DMS53 treated with DMSO at 0.1 percent for 48 hours (cell line): ENCODE results near the gene SPRN.
A peak's percentile ranks its signal among the peaks of the same experiment; 100 is the strongest.
"Not testable (repeated sequence)": the region's sequence is repeated elsewhere in the genome, so short reads cannot be mapped to it uniquely, and the experiment has no call there.

Source experiments
- DNase-seq: peaks from one replicate; lab custom pipeline; 2025; ENCODE audit not compliant: unreplicated experiment; lab: John Stamatoyannopoulos, UW

Gene SPRN

DNA sequence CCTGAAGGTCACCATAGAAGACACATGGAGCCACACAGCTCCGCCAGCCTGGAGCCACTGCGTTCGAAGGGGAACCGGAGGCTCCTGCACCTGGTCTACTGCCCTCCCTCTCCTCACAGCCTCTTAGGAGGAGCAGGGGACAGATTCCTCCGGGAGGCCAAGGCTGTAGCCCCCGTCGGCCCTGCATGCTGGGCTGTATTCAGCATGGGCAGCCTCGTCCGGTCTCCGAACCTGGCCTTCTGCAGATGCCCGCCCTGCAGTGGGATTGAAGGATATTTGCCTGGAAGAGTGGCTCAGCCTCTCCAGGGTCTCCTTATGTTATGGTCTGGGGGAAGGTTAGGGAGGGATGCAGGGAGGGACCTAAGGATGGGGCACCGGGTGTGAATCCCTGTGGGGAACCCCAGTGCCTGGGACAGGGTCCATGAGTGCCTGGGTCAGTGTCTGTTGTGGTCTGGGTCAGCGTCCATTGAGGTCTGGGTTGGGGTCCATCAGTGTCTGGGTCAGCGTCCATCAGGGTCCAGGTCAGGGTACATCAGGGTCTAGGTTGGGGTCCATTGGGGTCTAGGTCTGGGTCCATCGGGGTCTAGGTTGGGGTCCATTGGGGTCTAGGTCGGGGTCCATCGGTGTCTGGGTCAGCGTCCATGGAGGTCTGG lies 16.3 kb upstream of the SPRN start:
- no peak for DNase-seq

DNA sequence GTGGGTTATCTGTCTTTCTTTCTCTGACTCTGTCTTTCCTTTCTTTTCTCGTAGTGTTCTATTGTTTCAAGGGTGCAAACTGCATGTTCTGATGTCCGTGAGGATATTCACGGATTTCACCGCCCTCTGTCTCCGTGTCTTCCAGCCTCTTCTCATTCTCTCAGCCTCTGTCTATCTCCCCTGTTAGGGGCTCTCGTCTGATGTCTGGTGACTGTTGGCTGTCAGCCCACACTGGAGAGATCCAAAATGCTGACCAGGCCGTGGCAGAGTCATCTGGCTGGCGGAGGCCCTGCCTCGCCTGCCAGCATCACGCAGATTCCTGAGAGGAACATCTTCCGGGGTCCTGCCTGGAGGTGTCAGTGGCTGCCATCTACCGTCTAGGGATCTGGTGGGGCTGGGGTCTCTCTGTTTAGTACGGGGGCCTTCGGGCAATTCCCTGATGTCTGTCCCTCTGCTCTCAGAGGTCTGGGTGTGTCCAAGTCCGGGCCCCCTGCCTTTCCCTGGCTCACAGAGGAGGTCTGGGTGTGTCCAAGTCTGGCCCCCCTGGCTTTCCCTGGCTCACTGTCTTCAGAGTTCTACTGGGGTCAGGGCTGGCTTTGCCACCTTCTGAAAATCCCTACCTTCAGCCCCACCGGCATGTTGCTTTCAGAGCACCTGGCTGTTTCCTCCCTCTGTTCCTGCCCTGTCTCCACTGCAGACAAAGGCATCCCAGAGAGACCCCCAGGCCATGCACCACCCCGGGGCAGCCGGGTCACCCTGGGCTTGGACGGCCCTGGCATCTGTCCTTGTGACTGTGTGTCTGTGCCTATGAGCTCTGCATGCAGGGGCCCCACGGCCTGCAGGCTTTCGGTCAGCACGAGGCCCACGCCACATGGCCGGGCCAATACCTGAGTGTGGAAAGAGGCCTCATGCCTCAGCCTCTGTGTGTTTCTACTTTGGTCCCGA lies 15.4 kb upstream of the SPRN start:
- DNase-seq: no peak

DNA sequence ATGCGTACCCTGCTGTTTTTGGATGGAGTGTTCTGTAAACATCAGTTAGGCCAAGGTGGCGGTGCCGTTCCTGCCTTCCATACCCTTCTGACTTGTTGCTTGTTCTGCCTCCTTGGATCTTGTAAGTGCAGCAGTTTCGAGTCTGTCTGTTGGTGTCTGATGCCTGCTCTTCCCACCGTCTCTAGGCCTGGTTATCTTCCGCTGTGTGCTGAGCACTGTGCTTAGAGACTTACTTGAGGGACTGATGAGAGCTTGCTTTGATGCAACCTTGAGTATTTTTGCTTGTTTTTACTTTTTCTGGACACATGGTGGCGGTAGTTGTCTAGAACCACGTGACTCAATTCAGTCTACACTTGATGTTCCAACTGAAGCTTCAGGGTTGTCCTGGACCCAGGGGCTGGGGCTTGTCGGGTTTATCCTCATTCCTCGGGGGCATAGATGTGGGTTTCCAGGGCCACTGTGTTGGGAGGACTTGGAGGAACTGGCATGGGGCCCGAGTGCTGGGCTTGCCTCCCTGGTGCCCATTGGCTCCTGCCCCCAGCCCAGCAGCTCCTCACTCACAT lies 14.4 kb upstream of the SPRN start:
- DNase-seq: peak; percentile 8

DNA sequence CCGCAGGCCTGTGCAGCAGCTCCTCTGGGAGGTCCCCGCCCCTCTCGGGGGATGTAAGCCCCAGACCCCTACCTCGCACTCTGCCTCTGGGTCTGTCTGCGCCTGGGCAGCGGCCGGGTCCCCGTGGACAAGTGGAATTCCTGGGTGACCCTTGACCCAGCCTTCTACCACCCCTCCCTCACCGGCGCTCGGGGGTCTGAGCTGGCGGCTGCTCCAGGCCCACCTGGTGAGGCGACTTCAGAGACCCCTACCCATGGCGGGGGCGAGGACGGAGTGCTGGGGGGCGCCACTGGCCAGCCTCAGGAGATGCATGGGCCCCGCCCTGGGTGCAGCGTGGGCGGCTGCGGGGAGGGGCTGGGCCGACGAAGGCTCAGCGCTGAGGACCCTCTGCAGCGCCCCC lies 8.4 kb upstream of the SPRN start:
- not testable (repeated sequence) for DNase-seq

DNA sequence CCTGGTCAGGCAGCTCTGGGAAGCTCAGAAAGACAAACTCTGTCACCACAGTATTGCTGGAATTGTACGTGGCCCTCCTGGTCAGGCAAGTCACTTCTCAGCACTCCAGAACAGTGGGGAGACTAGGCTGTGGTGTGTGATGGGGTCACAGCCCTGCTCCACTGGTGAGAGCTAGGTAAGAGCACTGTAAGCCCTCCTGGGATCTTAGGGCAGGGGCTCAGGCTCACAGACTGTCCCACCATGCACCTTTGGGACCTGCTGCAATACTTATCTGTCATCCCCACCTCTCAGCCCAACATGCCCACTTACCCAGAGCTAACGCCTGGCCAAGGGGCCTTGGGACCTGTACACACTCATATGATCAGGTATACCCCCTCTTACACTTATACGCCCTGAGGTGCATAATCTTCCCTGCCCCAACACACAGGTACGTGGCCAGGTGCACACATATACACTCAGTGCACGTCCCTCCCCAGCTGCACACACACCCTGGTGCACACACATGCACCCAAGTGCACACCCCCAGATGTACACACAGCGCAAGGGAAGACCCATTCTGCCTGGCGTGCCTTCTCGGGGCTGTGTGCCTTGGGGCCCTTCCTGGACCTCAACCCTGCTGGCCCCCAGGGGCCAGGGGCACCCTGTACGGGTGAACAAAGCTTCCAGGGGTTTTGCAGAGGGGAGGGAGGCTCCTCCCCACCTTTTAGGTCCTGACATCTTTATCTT lies 7.6 kb upstream of the SPRN start:
- DNase-seq: not testable (repeated sequence)

DNA sequence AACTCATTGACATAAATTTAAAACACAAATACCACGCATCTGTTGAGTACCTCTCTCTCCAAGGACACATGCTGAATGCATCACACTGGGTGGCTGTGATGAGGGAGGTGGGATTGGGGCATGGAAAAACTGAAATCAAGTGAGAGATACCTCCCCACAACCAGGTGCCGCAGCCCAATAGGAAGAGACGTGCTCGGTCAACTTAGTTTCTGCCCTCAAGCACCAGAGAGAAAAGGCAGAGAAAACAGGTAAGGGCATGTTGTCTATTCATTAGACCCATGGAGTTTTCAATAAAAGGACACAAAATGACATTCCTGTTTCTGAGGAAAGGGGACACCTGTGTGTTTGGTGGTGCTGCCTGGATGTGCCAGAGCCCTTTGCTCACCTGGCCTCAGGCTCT lies 5.1 kb upstream of the SPRN start:
- DNase-seq: not testable (repeated sequence)

DNA sequence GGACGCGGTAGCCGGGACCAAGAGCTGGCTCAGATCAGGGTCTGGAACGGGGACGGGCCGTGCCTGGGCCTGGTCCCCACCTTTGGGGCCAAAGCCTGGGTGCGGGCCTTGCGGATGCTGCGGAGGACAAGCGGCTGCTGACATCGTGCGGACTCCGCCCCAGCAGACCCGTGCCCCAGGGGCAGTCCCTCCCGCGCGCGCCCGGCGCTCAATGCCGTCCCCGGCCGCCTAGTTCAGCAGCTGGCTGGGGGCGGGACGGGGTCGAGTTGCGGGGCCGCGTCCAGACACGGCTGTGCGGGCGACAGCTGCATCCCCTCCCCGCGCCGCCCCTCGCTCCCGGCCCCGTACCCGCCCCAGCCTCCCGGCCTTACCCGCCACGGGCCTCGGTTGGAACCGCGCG lies 323 bp downstream of the SPRN start:
- not testable (repeated sequence) for DNase-seq

DNA sequence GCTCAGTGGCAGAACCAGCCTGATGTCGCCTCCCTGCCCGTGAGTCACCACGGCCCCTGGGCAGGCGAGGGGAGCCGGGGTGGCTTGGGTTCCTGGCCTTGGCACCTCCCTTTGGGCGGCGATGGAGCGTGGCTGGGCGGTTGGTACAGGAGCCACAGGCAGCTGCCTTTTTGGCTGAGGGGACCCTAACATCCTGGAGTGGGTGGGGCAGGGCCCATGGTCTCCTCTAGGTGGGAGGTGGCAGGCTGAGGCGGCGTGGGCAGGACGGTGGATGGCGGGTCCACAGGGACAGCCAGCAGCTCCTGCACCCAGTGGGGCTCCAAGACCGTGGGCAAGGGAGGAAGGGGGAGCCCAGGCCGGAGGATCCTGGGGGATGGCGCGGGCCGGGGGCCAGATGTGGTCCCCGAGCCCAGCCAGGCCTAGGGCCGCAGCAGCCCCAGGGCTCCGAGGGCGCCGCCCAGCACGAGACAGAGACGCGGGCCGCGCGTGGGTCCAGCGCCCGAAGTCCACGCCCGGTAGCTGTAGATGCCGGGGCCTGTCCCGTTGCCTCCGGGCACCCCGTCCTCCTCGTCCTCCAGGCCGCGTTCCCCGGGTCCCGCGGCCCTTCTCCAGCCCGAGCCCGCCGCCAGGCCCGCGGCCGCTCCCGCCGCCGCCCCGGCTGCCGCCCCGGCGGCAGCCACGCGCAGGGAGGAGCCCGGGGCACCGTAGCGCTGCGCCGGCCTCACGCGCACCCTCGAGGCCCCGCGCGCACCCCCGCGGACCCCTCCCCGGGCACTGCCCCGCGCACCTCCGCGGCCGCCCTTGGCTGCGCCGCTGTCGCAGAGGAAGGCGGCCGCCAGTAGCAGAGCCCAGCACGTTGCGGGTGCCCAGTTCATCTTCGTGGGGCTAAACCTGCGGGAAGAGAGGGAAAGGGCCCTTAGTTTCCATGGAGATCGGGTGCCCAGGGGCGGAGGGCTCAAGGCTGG lies 1.3 kb downstream of the SPRN start:
- DNase-seq: no peak

DNA sequence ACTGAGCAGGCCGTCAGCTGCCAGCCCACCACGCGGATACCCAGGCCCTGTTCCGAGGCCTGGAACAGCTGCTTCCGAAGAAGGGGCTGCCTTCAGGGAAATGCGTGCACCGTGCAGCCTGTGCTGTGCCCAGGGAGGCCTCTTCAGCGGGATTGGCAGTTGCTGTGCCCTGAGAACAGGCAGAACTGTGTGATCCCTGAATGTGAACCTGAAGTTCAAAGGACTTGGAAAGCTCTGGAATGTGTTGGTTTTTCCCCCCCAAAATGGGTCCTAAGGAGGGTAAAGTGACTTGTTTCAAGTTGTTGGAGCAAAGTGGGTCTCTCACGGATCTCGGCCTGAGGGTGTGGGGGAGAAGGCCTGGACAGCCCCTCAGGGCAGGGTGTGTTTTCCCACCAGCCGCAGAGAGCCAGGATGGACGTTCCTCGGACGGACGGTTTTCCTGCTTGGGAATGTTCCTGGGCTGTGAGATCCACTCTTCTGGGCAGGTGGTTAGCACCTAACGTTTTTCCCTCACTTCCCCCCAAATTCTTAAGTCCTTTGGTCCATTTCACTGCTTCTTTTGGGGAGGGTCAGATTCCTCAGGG lies 2.1 kb downstream of the SPRN start:
- DNase-seq: no peak

DNA sequence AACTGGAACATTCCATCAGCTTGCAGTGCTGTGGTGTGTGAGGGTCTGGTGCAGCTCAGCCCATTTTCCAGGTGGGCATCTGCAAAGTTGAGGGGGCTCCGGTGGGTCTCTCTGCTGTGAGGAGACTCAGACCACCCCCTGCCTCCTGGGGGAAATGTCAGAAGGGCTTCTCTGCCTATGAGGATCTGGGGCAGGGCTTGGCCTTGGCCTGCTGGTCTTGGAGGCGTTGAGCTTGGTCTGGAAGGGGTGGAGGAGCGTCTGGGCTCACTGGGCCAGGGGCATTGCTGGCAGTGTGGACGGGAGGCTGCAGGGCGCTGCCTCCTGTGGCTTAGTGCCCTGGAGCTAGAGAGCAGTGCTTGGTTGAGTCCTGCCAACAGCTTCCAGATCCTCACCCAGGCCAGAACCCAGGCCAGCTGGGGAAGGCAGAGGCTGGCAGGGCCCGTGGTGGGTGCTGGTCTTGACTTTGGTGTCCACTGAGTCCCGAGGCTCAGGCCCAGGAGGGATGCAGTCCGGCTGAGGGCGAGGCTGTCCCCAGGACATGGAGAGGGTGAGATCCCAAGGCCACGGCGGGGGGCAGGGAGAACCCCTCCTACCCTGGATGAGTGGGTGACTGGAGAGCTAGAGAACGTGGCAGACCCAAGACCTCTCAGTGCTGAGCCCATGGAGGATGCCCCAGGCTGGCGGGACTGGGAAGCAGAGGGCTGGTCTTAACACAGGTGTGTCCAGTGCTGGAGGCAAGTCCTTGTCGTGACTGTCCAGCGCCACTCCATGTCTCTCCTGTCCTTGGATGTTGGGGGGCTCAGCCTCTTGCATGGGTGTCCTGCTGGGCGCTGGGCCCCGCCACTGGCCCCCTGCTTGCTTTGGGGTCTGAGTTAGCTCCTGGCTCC lies 2.8 kb downstream of the SPRN start:
- DNase-seq: no peak

DNA sequence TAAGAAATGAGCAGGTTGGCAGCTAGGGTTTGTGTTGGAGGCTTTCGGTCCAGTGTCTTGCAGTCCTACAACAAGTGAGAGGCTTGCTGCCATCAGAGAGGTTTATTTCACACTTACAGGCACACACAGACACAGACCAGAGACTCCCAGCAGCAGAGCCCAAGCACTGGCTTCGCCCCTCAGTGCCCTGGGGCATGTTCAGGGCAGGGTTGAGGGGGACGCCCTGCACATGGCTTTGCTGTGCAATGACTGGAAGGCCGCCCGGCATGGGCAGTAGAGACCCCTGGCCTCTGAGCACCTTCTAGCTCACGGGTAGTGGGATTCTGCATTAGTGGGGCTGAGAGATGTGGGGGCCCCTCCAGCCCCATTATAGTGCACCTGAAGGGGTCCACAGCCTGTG lies 3.8 kb downstream of the SPRN start:
- DNase-seq: no peak

DNA sequence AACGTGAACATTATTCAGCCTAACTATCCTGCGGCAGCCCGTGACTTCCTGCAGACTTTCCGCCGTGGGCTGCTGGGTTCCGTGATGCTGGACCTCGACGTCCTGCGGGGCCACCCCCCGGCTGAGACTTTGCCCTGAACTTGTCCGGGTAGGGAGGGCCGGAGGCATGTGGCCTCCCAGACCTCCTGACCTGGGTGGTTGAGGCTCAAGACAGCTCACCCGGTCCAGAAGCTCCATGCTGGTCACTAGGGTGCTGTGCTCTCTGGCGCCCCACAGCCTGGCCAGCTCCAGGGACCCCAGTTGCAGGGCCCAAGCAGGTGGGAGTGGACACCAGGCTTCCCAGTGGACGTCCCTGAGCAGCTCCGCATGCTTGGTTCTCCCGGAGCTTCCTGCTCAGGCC lies 4.4 kb downstream of the SPRN start:
- no peak for DNase-seq

DNA sequence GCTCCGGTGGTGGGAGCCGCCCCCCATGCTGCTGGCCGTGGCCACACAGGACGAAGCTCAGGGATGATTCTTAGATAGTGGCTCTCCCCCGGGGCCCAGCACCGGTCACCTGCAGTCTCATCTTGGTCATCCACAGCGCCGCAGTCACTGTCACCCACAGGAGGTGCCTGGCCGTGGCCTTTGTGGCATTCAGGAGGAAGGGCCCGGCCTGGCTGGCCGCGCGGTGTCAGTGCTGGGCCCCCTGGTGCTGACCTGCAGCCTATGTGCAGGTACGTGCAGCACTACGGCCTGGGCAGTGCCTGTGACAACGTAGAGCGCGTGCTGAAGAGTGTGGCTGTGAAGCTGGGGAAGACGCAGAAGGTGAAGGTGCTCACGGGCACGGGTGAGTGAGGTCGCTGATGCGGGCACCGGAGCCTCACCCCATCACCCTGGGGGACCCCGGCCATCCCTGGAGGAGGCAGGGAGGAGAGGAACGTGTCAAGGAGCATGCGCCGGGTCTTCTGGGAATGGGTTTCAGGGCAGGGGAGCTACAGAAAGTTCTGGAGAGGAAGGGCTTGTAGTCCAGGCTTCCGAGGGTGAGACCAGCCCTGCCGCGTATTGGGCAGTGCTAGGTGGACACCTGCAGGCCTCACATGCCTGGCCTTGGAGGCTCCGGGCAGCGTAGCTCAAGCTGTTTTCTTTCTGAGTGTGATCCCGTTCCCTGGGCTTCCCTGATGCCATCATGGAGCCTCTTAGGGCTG lies 5.0 kb downstream of the SPRN start:
- DNase-seq: no peak

DNA sequence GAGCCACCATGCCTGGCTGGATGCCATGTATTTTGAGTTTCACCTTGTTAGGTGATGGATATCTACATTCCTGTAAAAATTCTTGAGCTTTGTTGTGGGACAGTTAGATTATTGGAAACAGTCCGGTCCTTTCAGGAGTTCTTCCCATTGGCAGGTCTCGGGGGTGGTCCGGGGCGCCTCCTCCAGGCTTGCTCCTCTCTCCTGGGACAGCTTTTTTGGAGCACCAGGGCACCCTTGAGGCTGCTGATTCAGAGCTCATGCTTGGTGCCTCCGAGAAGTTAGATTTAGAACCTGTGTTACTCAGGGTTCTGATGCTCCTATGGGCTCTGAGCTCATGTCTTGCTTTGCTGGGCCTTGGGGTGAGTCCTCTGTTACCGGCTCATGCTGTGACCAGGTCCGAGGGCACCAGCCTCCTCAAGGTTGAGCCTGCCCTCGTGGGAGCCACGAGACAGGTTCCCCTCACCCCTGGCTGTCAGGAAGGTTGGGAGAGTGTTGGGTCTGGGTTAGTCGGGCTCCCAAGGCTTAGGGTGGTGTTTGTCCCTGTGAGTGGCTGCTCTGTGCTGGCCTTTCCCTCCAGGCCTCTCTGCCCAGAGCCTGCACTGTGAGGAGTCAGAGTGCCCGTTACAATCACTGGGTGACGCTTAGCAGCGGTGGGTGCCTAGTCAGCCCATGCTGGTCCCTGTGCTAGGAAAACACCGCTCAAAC lies 6.0 kb downstream of the SPRN start:
- no peak for DNase-seq

DNA sequence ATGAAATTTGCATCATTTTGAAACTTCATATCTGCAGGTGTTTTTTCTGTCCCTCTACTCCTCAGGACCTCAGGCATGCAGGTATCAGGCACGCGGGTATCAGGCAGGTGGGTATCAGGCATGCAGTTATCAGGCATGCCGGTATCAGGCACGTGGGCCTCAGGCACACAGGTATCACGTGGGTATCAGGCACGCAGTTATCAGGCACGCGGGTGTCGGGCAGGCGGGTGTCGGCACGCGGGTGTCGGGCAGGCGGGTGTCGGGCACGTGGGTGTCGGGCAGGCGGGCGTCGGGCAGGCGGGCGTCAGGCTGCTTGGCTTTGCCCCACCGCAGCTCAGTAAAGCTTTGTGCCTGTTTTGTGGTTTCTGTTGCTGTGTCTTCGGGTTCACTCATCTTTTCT lies 8.7 kb downstream of the SPRN start:
- no peak for DNase-seq

DNA sequence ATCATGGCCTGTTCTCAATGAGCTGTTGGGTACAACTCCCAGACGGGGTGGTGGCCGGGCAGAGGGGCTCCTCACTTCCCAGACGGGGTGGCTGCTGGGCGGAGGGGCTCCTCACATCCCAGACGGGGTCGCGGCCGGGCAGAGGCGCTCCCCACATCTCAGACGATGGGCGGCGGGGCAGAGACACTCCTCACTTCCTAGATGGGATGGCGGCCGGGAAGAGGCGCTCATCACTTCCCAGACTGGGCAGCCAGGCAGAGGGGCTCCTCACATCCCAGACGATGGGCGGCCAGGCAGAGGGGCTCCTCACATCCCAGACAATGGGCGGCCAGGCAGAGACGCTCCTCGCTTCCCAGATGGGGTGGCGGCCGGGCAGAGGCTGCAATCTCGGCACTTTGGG lies 10.0 kb downstream of the SPRN start:
- not testable (repeated sequence) for DNase-seq

DNA sequence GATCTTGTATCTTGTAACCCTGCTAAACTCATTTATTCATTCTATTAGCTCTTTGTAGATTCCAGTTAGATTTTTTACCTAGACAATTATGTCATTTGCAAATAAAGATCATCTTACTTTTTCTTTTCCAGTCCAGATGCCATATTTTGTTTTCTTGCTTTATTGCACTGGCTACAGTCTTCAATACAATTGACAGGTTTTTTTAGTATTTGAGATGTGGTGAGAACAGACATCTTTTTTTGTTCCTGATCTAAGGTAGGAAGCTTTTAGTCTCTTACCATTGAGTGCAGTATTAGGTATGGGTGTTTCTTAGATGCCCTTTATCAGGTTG lies 12.1 kb downstream of the SPRN start:
- DNase-seq: no peak
